HG03159 (cell line): ENCODE results near the gene SLC25A52.
"Not testable (repeated sequence)": the region's sequence is repeated elsewhere in the genome, so short reads cannot be mapped to it uniquely, and the experiment has no call there.

ENCODE experiments used
- ATAC-seq: cut with Tn5 transposase; IDR thresholded peaks from one replicate; pipeline ENCODE4 v1.9.1; 2021; ENCODE audit warnings: mild to moderate bottlenecking, moderate library complexity; ENCODE audit not compliant: unreplicated experiment

SLC25A52 gene

DNA sequence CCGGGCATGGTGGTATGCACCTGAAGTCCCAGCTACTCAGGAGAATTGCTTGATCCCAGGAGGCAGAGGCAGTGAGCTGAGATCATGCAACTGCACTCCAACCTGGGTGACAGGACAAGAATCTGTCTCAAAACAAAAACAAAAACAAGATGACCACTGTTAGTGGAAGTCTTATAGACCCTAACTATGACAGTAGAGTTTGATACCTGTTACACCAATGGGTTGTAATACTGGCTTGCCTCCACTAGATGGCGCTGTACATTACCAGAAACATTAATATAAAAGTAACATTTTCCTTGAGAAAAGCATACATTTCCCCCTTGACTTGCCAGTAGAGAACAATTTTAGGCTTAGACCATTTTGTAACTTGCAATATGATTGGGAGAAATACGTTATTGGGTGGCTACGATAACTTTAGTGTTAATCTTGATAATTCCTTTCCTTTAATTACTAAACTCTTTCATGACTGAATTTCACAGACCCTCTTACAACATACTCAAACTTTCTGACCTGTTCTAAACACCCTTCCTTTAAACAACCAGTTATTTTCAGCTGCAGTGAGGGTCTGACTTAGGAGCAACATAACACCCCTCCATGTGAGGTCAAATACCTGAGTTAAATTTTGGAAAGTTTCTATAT, 19.5 kb downstream of the SLC25A52 start:
- no peak for ATAC-seq

DNA sequence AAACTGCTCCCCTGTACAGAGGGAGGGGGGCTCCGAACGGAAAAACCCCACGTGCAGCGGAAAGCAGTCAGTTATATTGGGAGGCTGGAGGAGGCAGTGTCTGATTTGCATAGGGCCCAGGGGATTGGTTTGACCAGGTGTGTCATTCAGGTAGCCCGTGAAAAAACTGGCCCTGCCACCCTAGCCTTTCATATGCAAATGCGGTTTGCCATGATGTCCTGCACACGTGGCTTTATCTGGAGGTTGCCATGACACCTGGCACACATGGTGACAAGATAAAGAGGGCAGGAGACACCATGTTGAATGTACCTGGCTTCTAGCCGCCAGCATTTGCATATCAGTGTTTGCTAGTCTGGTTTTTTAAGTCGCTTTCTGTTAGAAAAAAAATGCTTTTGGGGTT, 20.5 kb downstream of the SLC25A52 start:
- ATAC-seq: no peak

GRCh38 chr18:31739651-31740050, 21.0 kb downstream of the SLC25A52 start:
- ATAC-seq: no peak

- ATAC-seq: no peak
Measured at GRCh38 chr18:31738460-31739407, 21.9 kb downstream of the SLC25A52 start.

- ATAC-seq: no peak
Measured at GRCh38 chr18:31736630-31737029, 24.1 kb downstream of the SLC25A52 start.

GRCh38 chr18:31731628-31732027, 29.1 kb downstream of the SLC25A52 start:
- no peak for ATAC-seq

- ATAC-seq: not testable (repeated sequence)
Measured at GRCh38 chr18:31729196-31729595, 31.5 kb downstream of the SLC25A52 start.

DNA sequence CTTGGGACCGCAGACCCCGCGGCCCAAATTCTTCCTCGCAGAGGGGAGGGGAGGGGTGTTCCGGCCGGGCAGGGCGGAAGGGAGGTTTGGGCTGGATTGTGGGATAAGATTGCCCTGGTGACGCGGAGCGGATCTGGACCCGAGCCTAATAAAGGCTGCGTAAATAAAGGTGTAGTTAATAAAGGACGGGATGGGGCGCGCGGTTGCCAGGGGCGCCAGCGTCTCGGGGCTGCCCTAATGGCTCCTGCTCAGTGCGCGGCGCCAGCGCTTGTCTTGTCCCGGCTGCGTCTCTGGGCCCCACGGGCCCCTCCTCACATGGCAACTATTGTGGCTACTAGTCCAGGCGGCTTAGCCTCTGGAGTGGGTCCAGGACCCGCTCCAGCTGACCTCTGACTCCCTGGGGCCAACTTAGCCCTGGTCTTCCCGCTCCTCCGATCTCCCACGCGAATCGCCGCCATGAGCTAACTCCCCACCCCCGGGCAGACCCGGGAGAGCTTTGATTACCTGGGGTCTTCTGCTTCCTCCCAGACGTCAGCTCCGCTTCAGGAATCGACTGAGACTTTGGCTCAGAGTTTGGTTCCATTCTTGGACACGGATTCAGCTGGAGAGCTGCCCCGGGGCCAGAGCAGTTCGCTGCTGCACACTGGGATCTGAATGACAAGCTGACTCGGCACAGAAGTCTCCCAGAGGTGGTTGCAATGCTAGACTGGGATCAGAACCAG, 36.5 kb downstream of the SLC25A52 start:
- ATAC-seq: no peak

- ATAC-seq: no peak
Measured at GRCh38 chr18:31723639-31723989, 37.1 kb downstream of the SLC25A52 start.

- ATAC-seq: peak; percentile 96
Measured at GRCh38 chr18:31722369-31722957, 38.2 kb downstream of the SLC25A52 start.

DNA sequence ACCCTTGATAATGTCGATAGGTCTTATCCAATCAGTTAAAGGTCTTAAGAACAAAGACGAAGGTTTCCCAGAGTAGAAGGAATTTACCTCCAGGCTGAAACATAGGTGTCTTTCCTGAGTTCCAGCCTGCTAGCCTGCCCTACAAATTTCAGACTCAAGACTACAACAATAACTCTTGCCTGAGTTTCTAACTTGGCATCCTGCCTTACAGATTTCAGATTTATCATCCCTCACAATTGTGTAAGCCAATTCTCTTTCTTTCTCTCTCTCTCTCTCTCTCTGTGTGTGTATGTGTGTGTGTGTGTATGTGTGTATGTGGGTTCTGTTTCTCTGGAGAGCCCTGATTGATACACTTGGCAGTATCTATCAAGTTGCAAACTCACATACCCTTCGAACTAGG, 39.1 kb downstream of the SLC25A52 start:
- no peak for ATAC-seq

DNA sequence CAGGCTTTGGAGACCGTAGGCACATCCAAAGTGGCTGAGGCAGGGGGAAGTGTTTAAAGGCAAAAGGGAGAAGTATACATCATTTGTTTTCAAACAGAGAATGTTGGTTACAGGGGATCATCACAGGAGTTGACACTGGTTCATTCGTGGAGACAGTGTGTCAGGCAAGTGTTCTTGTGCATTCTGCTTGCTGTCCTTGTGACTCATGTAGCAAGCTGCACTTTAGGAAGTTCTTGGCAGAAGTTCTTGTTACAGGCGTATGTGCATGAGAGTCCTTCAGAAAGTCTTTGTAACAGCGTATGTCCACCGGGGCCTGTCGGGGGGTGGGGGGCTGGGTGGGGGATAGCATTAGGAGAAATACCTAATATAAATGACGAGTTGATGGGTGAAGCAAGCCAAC, 39.8 kb downstream of the SLC25A52 start:
- no peak for ATAC-seq

- no peak for ATAC-seq
Measured at GRCh38 chr18:31719363-31720006, 41.2 kb downstream of the SLC25A52 start.

DNA sequence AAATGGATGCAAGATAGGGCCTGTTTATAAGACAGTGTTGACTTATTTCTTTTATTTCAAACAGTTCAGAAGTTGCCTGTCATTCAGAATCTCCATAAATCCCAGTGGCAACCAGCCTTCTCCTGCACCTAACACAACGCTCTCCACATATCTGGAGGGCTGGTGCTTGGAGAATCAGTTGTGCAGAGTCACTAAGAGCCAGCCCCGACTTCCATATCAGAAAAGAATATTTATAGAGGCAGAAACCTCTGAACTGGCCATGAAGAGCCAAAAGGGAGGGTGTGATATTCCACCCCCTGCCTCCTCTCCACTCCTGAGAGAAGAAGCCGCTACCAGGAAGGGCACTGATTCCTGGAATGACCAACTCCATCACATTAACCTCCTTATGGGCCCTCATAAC, 42.3 kb downstream of the SLC25A52 start:
- ATAC-seq: no peak

- ATAC-seq: no peak
Measured at GRCh38 chr18:31716362-31716761, 44.3 kb downstream of the SLC25A52 start.

- ATAC-seq: no peak
Measured at GRCh38 chr18:31711365-31712172, 49.1 kb downstream of the SLC25A52 start.

DNA sequence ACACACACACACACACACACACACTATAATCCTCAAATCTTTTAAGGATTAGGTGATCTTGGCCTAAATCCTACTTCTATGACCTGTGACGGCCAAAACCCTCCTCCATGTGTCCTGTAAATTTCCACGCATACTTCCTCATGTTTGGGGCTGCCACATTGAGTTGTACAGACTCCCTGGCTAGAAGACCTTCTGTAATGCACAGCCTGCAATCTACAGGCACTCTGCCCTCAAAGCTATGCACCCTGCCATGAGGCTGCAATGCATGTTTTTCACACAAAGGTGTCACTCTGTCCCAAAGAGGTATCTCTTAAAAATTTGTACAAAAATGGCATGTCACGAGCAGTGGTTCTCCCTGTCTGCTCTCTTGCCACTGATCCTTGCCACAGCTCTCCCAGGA, 49.9 kb downstream of the SLC25A52 start:
- ATAC-seq: no peak
